GM21529 (cell line): ENCODE results near the gene GGTLC2.

Experiments used
- ATAC-seq: cut with Tn5 transposase; IDR thresholded peaks from one replicate; pipeline ENCODE4 v1.9.1; 2021; ENCODE audit not compliant: unreplicated experiment

The GGTLC2 gene

DNA sequence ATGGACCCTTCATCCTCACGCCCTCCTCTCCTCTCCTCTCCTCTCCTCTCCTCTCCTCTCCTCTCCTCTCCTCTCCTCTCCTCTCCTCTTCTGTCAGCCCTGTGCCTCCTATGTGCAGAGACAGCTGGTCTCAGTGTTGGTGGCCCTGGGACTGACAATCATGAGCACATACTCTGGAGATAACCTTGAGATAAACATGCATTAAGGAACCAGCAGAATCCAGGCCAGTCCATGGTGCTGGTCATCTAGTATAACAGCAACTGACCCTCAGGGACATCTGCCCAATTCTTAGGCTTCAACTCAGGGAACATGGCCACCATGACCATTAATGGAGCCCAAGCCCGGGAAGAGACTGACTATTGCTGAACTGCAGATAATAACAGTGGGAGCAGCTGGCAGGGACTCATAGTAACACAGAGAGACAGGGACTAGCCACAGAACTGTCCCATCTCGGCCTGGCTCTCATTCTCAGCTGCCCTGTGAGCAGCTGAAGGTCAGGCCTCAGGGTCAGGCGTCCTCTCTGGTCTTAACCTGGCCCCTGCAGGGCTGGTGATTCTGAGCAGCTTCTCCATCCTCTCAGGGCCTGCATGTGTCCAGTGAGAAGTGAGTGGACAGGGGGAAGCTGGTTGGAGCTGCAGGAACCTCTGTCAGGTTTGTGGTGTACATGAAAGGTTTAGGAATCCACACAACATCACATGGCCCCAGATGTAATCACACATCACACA lies 45.4 kb downstream of the GGTLC2 start:
- ATAC-seq = no peak

DNA sequence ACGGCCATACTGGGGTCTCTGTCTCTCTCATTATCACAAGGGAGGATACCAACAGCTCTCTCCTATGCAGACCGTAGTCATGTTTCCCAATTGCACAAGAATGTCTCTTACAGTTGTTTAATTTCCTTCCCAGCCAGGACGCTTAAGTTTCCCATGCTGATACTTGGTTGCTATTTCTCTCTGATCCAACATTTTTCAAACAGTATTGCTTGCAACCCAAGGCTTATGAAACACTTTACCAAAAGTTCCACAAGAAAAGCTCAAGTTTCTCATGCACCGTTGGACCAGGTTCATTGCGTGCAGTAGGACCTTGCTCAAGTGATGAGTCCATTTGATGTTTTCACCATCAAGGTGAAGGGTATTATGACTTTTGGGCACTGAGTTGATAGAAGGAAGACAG lies 46.6 kb downstream of the GGTLC2 start:
- ATAC-seq = no peak

DNA sequence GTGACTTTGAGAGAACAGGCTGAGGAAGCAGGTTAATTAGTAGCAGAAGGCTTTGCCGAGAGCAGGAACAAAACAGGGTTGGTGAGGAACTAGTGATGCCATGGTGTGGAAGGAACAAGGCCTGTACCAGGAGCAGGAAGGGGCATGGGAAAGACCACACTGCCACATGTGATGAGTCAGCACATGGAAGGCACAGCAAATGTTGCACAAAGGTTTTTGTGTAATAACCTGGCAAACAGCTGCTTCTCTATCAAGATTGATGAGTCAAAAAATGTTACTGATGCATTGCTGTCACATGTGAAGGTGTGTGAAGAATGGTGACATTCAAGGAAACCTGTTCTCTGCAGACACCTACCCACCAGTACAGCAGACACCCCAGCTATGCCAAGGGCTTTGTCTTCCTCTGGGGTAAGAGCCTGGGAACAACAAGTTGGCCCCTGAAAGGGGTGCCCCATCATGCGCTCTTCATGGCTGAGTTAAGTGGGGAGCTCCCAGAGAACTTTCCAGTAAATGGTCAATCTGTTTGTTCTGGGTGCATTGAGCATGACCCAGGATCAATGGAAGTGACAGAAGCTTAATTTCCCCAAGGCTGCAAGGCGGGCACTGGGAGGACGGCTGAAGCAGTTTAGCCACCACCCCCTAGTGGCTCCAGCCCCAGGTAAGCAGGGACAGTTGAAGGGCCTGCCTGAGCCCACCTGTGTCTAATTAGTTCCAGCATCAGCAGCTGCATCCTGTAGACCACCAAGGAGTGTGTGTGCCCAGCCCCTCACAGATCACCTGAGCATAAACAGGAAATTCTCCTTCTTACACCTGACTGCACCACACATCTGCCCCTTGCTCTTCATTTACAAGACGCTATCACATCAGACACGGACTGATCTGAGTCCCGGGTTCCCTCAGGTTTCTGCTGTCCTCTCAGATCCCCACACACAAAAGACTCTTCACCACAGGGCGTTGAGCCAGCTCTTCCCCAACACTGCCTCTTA lies 47.6 kb downstream of the GGTLC2 start:
- ATAC-seq = no peak

DNA sequence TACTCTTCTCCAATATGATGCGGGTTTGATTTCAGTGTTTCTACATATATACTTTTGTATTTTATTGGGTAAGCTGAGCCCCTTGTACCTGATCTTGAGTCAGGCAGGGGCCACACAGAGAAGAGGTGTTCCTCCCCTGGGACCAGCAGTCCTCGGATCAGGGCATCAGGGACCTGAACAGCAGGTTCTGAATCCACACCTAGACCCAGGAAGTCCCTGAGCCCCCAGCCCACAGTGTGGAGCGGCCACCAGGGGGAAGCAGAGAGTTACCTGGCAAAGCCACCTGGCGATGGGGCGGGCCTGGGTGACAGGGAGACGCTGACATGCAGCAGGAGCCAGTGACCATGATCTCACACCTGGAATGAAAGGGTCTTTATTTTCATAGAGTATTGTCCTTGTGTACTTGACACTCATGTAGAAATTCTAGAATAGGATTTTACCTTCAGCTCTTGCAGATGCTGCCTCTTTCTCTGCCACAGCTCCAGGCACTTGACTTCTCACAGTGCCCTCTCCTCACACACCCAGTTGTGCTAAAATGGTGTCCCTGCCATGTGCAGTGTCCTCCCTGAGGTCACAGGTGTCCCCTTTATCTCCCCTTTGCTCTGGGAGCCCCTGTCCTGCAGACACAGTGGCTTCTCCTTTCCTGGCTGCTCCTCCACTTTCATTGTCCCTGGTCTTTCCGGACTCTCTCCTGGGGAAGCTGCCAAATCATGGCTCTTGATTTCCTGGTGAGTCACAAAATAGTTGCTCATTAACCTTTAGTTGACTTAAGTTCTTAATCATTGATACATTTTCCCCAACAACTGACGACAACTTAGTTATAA lies 48.5 kb downstream of the GGTLC2 start:
- no peak for ATAC-seq

DNA sequence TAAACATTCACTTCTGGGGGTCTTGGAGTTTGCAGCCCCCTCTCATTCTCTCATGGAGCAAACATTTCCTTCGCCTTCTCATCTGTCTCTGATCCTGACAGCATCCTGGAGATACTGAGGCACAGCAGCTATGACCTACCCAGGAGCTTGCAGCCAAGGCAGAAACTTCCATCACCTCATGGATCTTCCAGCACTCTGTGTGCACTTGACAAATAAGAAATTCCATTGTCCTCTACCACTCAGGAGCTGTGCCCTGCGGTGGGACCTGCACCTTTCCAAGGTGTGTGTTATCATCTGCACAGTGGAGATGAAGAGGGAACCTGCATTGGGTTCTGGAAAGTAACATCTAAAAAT lies 49.1 kb downstream of the GGTLC2 start:
- ATAC-seq = no peak

DNA sequence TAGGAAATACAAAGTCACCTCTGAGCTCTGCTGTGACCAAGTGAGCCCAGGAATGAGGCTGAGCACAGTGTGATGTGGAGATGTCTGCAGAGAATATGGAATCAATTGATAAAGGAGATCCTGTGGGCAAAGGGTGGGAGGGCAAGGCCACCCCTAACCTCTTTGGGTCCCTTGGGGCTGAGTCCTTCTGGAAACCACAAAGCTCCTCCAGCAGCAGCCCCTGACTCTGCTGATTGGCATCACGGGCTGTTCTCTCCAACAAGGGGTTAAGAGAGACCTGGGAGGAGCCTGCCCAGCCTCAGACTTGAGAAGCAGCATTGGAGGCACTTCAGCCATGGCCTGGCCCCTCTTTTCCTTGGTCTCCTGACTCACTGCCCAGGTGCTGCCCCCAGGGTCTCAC lies 49.7 kb downstream of the GGTLC2 start:
- no peak for ATAC-seq

DNA sequence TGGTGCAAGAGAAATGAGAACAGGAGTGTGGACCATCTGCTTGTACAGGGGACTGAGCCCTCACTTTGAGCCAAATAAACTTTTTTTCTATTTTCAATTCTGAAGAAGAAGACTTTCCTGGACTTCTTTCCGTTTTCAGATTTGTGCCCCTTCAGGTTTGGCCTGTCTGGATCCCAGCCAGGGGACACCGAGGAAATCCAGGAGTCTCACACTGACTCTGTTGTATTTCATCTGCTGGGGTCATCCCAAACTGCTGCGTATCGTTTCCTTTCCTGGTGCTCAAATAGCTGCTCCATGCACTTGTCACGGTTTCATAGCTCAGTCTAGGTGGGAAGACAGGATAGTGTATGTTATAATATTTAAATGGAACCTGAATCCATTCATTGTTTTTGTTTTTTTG lies 51.7 kb downstream of the GGTLC2 start:
- ATAC-seq = no peak
